Measurements from ENCODE around the gene MFAP1.
"Not testable (repeated sequence)": the region's sequence is repeated elsewhere in the genome, so short reads cannot be mapped to it uniquely, and the experiment has no call there.

Gene MFAP1

DNA sequence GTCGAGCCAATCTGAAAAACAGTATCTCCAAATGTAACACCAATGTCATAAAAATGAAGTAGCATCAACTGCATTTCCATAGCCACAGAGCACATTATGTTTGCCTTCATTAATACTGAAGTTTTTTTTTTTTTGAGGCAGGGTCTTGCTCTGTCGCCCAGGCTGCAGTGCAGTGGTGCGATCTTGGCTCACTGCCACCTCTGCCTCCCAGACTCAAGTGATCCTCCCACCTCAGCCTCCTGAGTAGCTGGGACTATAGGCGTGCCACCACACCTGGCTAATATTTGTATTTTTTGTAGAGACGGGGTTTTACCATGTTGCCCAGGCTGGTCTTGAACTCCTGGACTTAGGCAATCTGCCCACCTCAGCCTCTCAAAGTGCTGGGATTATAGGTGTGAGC, 9.4 kb downstream of the MFAP1 start:
- not testable (repeated sequence) for DNase-seq

GRCh38 chr15:43808960-43809678, 15.4 kb downstream of the MFAP1 start:
- DNase-seq: no peak

- no peak for DNase-seq
These were observed 16.0 kb downstream of the MFAP1 start for GRCh38 chr15:43808435-43808950.

DNA sequence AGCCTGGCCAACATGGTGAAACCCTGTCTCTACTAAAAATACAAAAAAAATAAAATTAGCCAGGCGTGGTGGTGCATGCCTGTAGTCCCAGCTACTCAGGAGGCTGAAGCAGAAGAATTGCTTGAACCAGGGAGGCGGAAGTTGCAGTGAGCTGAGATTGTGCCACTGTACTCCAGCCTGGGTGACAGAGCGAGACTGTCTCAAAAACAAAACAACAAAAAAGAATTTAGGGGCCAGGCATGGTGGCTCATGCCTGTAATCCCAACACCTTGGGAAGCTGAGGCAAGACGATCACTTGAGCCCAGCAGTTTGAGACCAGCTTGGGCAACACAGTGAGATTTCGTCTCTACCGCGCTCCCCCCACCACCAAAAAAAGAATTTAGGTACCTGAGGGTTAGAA, 21.8 kb downstream of the MFAP1 start:
- DNase-seq: not testable (repeated sequence)

DNA sequence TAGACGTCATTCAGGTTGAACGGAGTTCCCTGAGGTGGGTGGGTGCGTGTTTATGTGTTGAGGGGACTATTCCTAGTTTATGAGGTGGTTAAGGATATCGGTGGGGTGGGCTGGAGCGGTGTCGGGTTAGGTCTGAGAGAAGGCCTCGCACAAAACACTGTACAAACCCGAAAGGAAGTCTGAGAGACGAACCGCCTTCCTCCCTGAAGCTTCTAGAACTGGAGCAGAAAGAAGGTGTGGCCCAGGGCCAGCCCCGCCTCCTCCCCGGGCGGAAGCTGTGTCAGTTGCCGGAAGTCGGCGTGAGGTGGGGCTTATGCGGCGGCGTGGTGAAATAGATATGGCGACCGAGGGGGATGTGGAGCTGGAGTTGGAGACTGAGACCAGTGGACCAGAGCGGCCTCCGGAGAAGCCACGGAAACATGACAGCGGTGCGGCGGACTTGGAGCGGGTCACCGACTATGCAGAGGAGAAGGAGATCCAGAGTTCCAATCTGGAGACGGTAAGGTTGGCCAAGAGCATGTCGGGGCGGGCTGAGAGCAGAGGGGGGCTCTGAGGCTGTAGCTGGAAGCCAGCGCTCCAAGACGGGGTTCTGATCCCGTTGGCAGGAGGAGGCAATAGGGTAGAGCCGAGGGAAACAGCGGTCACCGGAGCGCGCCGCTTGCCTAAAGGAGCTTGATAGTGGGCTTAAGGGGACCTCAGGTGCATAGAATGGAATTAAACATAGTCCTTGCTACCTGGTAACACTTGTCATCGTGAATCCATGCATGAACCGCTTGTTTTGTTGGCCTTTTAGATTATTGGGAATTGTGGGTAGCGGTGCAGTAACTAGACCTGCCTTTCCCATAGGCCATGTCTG, 24.0 kb downstream of the MFAP1 start, which contains the start of gene HYPK:
HYPK (plus strand) TSS at position 314 of the 856 bp plus-strand sequence; CDS start at position 338, 24 bp downstream.
- DNase-seq: peak; percentile 79

DNA sequence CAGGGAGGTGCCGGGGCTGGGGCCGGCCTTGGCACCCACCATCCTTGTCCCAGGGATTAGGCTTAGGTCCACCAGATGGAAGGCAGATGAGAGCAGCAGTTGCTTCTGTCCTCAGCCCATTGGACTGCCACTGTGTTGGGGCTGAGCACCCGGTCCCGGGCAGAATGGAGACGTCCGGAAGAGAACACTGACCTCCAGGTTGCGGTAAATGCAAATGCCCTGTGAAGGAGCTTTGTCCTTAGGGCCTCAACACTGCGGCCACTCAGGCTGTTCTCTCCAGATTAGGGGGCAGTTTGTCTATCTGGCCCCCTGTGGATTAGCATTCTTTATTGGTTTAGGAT, 24.6 kb downstream of the MFAP1 start, which contains the start of gene SERINC4:
SERINC4 (minus strand) TSS at position 276 of the 341 bp plus-strand sequence; CDS start at position 42, 234 bp downstream.
- no peak for DNase-seq

- DNase-seq: no peak
These were observed 25.1 kb downstream of the MFAP1 start for GRCh38 chr15:43799209-43799944.

- DNase-seq: no peak
These were observed 27.9 kb downstream of the MFAP1 start for GRCh38 chr15:43796566-43796965.

DNA sequence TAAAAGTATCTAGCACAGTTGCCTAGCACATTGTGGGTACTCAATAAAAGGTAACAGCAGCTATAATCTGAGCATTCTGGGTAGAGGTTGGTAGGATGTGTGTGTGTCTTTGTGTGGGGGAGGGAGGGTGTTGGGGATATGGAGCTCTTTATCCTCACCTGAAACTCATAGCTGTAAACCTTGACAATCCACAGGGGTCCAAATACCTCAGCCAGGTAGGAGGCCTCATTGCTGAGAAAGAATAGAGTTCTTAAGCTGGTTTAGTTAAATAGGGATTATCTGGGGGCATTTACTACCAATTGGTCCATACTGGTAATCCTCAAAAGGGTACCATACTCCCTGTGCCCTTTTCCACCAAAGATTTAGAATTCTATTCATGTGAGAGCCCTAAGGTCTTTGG, 28.5 kb downstream of the MFAP1 start:
- DNase-seq: no peak

DNA sequence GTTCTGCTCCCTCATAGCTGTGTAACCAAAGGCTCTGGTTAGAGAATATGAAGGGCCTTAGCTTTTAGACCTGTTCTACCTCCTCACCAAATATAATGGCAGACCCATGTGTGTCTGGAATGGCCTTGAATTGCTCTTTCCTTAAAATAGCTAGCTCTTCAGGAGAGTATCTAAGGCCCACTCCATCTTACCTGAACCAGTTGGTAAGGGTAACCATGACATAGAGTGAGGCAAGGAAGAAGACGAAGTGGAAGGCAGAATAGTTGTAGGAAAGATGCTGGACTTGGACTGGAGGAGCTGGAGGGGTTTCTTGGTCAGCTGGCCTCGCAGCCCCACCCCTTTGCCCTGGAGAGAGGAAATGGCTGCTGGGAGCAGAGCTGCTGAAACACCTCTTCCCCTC, 29.3 kb downstream of the MFAP1 start:
- no peak for DNase-seq

DNA sequence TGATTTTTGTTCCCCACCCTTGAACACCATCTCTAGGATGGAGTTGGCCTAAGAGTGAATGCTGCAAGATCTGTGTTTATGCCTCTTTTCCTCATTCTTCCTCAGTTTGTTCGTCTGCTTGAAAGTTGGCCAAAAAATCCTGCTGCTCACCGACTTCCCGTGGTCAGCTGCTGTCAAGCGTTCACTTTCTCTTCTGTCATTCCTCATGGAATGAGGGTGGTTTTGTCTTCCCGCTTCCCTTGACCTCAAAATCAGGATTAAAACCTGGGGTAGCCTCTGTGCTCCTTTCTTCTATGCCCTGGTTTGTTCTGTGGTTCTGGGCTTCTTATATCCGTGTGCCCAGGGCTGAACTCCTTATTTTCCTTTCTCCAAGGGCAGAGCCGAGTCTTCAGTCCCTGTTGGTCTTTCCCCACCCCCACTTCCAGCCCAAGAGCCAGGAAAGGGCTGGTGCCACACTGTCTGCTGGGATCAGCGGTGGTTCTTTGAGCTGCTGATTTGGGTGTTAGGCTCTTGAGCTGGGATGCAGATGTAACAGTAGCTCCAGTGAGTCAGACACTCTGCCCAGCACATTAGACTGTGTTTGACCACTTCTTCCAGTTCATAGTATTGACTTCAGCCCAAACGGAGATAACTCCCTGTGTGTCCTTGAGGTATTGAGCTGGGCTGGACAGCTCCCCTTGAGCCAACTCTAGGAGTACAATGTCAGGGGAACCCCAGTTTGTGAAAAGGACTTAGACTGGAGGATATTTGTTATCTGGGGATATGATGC, 30.0 kb downstream of the MFAP1 start:
- DNase-seq: no peak

DNA sequence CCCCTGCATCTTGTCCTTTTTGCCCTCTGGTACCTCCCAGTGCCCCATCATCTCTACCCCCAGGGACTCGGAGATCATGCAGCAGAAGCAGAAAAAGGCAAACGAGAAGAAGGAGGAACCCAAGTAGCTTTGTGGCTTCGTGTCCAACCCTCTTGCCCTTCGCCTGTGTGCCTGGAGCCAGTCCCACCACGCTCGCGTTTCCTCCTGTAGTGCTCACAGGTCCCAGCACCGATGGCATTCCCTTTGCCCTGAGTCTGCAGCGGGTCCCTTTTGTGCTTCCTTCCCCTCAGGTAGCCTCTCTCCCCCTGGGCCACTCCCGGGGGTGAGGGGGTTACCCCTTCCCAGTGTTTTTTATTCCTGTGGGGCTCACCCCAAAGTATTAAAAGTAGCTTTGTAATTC, 30.8 kb downstream of the MFAP1 start:
- DNase-seq: no peak

DNA sequence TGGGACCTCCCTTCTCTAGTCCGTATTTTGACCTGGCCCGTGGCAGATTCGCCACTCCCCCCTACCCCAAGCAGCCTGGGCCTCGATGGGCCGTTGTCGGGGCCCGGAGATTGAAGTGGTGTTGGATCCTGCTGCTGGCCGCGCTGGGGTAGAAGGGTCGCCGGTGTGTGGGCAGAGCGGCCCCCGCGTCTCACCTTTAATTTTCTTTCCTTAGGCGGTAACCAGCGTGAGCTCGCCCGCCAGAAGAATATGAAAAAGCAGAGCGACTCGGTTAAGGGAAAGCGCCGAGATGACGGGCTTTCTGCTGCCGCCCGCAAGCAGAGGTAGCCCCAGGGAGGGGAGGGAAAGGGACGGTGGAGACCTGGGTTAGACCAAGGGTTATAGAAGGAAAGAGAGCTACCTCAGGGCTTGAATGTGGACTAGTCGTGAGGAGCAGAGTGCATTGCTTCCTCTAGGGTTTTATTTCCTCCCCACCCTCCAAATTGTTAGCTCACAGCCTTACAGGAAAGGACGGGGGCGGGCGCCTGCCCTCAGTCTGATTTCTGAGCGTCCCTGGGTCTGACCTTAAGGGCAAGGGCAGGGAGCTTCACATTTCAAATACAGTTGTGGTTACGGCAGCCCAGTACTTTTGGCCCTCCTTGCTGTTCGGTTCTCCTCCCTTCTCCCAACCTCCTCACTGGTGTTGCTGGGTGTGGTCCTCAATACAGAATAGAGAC, 31.6 kb downstream of the MFAP1 start:
- DNase-seq: no peak

GRCh38 chr15:43791993-43792760, 32.3 kb downstream of the MFAP1 start, which contains the start of gene SERF2:
TSS of gene SERF2 (plus strand) at chr15:43792320. CDS start at chr15:43792377, 57 bp downstream.
- peak; percentile 100 for DNase-seq

DNA sequence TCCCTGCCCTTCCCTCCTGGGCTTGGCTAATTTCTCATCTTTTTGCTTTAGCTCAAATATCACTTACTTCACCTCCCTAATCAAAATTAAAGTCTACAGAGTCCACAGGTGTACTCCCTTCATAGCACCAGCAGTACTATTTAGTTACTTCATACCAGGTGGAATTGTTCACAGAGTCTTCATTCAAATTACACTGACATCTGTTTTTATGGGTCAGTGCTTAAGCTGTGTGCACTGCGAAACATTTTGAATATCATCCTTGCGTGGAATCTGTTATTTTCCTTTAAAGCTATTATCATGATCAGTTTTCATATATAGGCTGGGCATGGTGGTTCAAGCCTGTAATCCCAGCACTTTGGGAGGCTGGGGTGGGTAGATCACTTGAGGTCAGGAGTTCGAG, 35.1 kb downstream of the MFAP1 start:
- DNase-seq: no peak

- no peak for DNase-seq
These were observed 45.5 kb downstream of the MFAP1 start for GRCh38 chr15:43779016-43779415.

GRCh38 chr15:43777267-43777914, 47.1 kb downstream of the MFAP1 start:
- DNase-seq: peak; percentile 67

- peak; percentile 62 for DNase-seq
These were observed 47.7 kb downstream of the MFAP1 start, which contains the start of gene ELL3 for GRCh38 chr15:43776718-43777266. TSS of gene ELL3 (minus strand) at chr15:43776966. CDS start at chr15:43776901, 65 bp downstream.

DNA sequence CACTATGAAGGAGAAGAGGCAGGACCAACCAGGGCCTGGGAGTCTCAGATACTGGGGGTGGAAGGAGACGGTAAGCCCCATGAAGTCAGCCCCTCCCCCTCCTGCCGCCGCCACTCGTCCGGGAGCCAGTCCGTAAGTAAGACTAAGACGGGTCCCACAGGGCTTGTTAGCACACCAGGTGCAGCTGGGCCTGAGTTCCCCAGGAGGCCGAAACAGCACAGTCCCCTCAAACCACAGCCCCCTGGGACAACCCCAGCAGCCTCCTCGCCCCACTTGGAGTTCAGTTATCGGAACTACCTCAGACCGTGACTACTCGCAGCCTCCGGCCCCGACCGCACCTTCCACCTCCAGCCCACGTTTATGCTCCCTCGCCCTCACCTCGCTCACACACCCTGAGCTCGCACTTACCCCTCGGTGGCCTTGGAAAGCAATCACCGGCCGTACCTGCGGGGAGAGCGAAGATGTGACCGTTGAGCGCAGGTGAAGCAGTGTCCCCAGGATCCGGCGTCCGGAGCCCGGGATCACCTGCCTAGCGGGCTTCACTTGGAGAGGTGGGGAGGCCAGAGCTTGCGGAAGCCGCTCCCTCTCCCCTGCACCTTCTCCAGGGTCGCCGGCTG, 48.3 kb downstream of the MFAP1 start:
- DNase-seq: no peak

All from effector CD8-positive, alpha-beta T cell (primary cell).